ENCODE measurements around the gene NFE2L3. TPM values are rescaled to one million over a fixed set of nuclear protein-coding genes. Genes with fewer than 3 reads are reported as not detected.
"Not testable (repeated sequence)": the region's sequence is repeated elsewhere in the genome, so short reads cannot be mapped to it uniquely, and the experiment has no call there.

The NFE2L3 gene
- total RNA-seq, 1 donor from 2014 or later, result 50.4 TPM

- DNase-seq (ENCODE audit: low read depth), result no peak
- Histone ChIP-seq H3K9me3 (ENCODE audit: insufficient read depth, low read depth, low read length) (no peaks in the 10 kb centered on the region), H3K27ac (ENCODE audit: low read depth, low read length) (no peak overlapping the region), H4K20me1 (ENCODE audit: insufficient read depth, low read length) (peaks cover 63% of the 10 kb centered on the region), H3K9ac (ENCODE audit: low read length) (no peak overlapping the region), H3K4me3 (ENCODE audit: insufficient read depth, low read depth, low read length) (no peak overlapping the region), H3K36me3 (ENCODE audit: insufficient read depth, low read length) (peaks cover 17% of the 10 kb centered on the region), H3K79me2 (ENCODE audit: insufficient read depth, low read length) (no peaks in the 10 kb centered on the region), H3K4me1 (ENCODE audit: insufficient read depth, low read length) (no peaks in the 10 kb centered on the region), H3K27me3 (ENCODE audit: insufficient read depth, low read length) (no peaks in the 10 kb centered on the region), H2AFZ (ENCODE audit: low read depth, low read length) (no peak overlapping the region), H3K4me2 (ENCODE audit: low read length) (no peak overlapping the region)
- Mint-ChIP-seq H3K27me3 (ENCODE audit: low read depth, unreplicated experiment) (no peaks in the 10 kb centered on the region), H3K4me1 (ENCODE audit: low read depth, unreplicated experiment) (peaks cover 32% of the 10 kb centered on the region), H3K9me3 (ENCODE audit: unreplicated experiment) (no peaks in the 10 kb centered on the region), H3K27ac (ENCODE audit: unreplicated experiment) (peak overlapping the region; percentile 38), H3K36me3 (ENCODE audit: low read depth, unreplicated experiment) (peaks cover 7% of the 10 kb centered on the region), H3K4me3 (ENCODE audit: unreplicated experiment) (no peak overlapping the region)
- TF ChIP-seq EZH2 (IDR thresholded peaks at IDR 0.05; ENCODE audit: insufficient read depth, low read length) (no peak), CTCF (IDR thresholded peaks at IDR 0.05; ENCODE audit: insufficient read depth, low read depth, low read length) (no peak)
- FAIRE-seq, result no peak
These were observed 31.7 kb downstream of the NFE2L3 start for GRCh38 chr7:26183545-26184280.

GRCh38 chr7:26184281-26185101 lies 32.5 kb downstream of the NFE2L3 start:
- not testable (repeated sequence) for H3K9me3 ChIP-seq (ENCODE audit: insufficient read depth, low read depth, low read length); H3K4me3 ChIP-seq (ENCODE audit: insufficient read depth, low read depth, low read length); DNase-seq (ENCODE audit: low read depth); H3K9ac ChIP-seq (ENCODE audit: low read length); H3K27me3 ChIP-seq (ENCODE audit: insufficient read depth, low read length); H3K4me1 ChIP-seq (ENCODE audit: insufficient read depth, low read length); H3K27ac ChIP-seq (ENCODE audit: low read depth, low read length); H3K79me2 ChIP-seq (ENCODE audit: insufficient read depth, low read length); H3K9me3 Mint-ChIP-seq (ENCODE audit: unreplicated experiment); H3K4me3 Mint-ChIP-seq (ENCODE audit: unreplicated experiment); FAIRE-seq; H3K4me2 ChIP-seq (ENCODE audit: low read length); H3K27me3 Mint-ChIP-seq (ENCODE audit: low read depth, unreplicated experiment); H2AFZ ChIP-seq (ENCODE audit: low read depth, low read length)
- peak overlapping the region; percentile 8 for H3K27ac Mint-ChIP-seq (ENCODE audit: unreplicated experiment)
- H3K36me3 ChIP-seq (ENCODE audit: insufficient read depth, low read length), result peaks cover 25% of the 10 kb centered on the region
- peaks cover 70% of the 10 kb centered on the region for H4K20me1 ChIP-seq (ENCODE audit: insufficient read depth, low read length)
- H3K4me1 Mint-ChIP-seq (ENCODE audit: low read depth, unreplicated experiment), result peaks cover 36% of the 10 kb centered on the region
- peaks cover 14% of the 10 kb centered on the region for H3K36me3 Mint-ChIP-seq (ENCODE audit: low read depth, unreplicated experiment)

GRCh38 chr7:26185131-26185843 lies 33.3 kb downstream of the NFE2L3 start:
- no peak for FAIRE-seq
- Mint-ChIP-seq H3K36me3 (ENCODE audit: low read depth, unreplicated experiment) (peaks cover 16% of the 10 kb centered on the region), H3K27ac (ENCODE audit: unreplicated experiment) (no peak overlapping the region), H3K4me3 (ENCODE audit: unreplicated experiment) (no peak overlapping the region), H3K4me1 (ENCODE audit: low read depth, unreplicated experiment) (peaks cover 36% of the 10 kb centered on the region), H3K9me3 (ENCODE audit: unreplicated experiment) (no peaks in the 10 kb centered on the region), H3K27me3 (ENCODE audit: low read depth, unreplicated experiment) (no peaks in the 10 kb centered on the region)
- Histone ChIP-seq H3K36me3 (ENCODE audit: insufficient read depth, low read length) (peaks cover 33% of the 10 kb centered on the region), H3K9ac (ENCODE audit: low read length) (no peak overlapping the region), H3K9me3 (ENCODE audit: insufficient read depth, low read depth, low read length) (no peaks in the 10 kb centered on the region), H3K27me3 (ENCODE audit: insufficient read depth, low read length) (no peaks in the 10 kb centered on the region), H3K27ac (ENCODE audit: low read depth, low read length) (no peak overlapping the region), H3K4me3 (ENCODE audit: insufficient read depth, low read depth, low read length) (no peak overlapping the region), H3K4me1 (ENCODE audit: insufficient read depth, low read length) (no peaks in the 10 kb centered on the region), H3K79me2 (ENCODE audit: insufficient read depth, low read length) (peaks cover 7% of the 10 kb centered on the region), H4K20me1 (ENCODE audit: insufficient read depth, low read length) (peaks cover 74% of the 10 kb centered on the region), H3K4me2 (ENCODE audit: low read length) (no peak overlapping the region), H2AFZ (ENCODE audit: low read depth, low read length) (no peak overlapping the region)
- no peak for DNase-seq (ENCODE audit: low read depth)
- TF ChIP-seq EZH2 (IDR thresholded peaks at IDR 0.05; ENCODE audit: insufficient read depth, low read length) (no peak), CTCF (IDR thresholded peaks at IDR 0.05; ENCODE audit: insufficient read depth, low read depth, low read length) (no peak)
